Heart left ventricle (tissue), 16 donors: ENCODE measurements around the gene RPS2. TPM values are rescaled to one million over a fixed set of nuclear protein-coding genes. Genes with fewer than 3 reads are reported as not detected.

Experiments used
- ATAC-seq, 4 donors: fragments of 200-7000 bp; cut with Tn5 transposase; one replicate each; pipeline ENCODE4 v1.9.1; 2020 to 2022; ENCODE audit warnings: moderate library complexity in 4 of 4, mild to moderate bottlenecking in 3 of 4, moderate number of reproducible peaks in 1 of 4
- DNase-seq, 5 donors: peaks; one replicate each; pipeline ENCODE4 v3.0.0-alpha.2; 2020
- H3K27ac ChIP-seq, 12 donors: fragments of 200-600 bp; sonication (generic) in 4 of 12; one replicate each; pipeline versions ENCODE4 v1.5.0 to v1.8.0; 2016 to 2022; ENCODE audit warnings: mild to moderate bottlenecking in 2 of 12
- H3K27me3 ChIP-seq, 9 donors: fragments of 200-600 bp; sonication (generic) in 2 of 9; one replicate each; pipeline versions ENCODE4 v1.5.1 to v1.8.0; 2016 to 2022; ENCODE audit warnings: mild to moderate bottlenecking in 3 of 9
- H3K36me3 ChIP-seq, 9 donors: fragments of 200-600 bp; sonication (generic) in 2 of 9; one replicate each; pipeline versions ENCODE4 v1.5.0 to v1.8.0; 2018 to 2022; ENCODE audit warnings: mild to moderate bottlenecking in 2 of 9
- H3K4me1 ChIP-seq, 12 donors: fragments of 200-600 bp; sonication (generic) in 4 of 12; one replicate each; pipeline versions ENCODE4 v1.5.0 to v1.8.0; 2016 to 2022; ENCODE audit warnings: mild to moderate bottlenecking in 3 of 12
- H3K4me3 ChIP-seq, 12 donors: fragments of 200-600 bp; sonication (generic) in 4 of 12; one replicate each; pipeline versions ENCODE4 v1.5.0 to v1.8.0; 2017 to 2022; ENCODE audit warnings: mild to moderate bottlenecking in 9 of 12, moderate library complexity in 4 of 12
- H3K9me3 ChIP-seq, 12 donors: fragments of 200-600 bp; sonication (generic) in 4 of 12; one replicate each; pipeline versions ENCODE4 v1.5.0 to v1.8.0; 2016 to 2022; ENCODE audit warnings: mild to moderate bottlenecking in 1 of 12
- CTCF ChIP-seq, 12 donors: fragments of 200-600 bp; sonication (generic) in 4 of 12; IDR thresholded peaks; one replicate each; pipeline versions ENCODE4 v1.5.0 to v1.8.0; 2018 to 2022; ENCODE audit warnings: antibody characterized with exemption in 12 of 12, mild to moderate bottlenecking in 5 of 12
- POLR2A ChIP-seq, 2 donors: fragments of 450-650 bp; IDR thresholded peaks; one replicate each; pipeline ENCODE4 v1.6.1; 2017; ENCODE audit warnings: antibody characterized with exemption in 2 of 2, mild to moderate bottlenecking in 2 of 2, moderate library complexity in 2 of 2
- WGBS, 4 donors: extraction: QIAGEN DNeasy Blood & Tissue Kit in 2 of 4; methylation state at CpG; one replicate each; pipeline versions ENCODE4 v1.1.5 to v1.1.7; 2013 to 2018; 5-methylcytosine and 5-hydroxymethylcytosine counted together
- intact Hi-C, 10 donors: fragments of 100-400 bp; cut with DNase I; formaldehyde crosslinking; loops; one replicate each; pipeline versions ENCODE4 v1.11.1 to v1.14.2; 2022
- polyA plus RNA-seq, 2 donors: library from polyadenylated mRNA; stranded (reverse); fragments of 200-250 nt; gene quantifications; one replicate each; pipeline ENCODE4 v1.2.3, GENCODE V29; 2013
- total RNA-seq, 9 donors: library from RNA; depleted of rRNA in 2 of 9; stranded (reverse); fragments of >200 nt in 2 of 9; fragmentation: NEBNext Ultra II Directional in 3 of 9; extraction: Animal tissue kit (Norgen Biotek cat#: 25700) in 3 of 9; gene quantifications; one replicate each; pipeline versions ENCODE4 v1.1.0 to v1.2.4, GENCODE V29; 2016 to 2023
- donor health status: ischemic (EF 13 %, LVEDD 7.1; RV severe dilation, severe dysfunction).
- donor health status: healthy with polysubstance abuse.
- donor health status: DM: no; HTN: yes; CAD: no.
- donor health status: DM: no; HTN: no; CAD: no.
- donor health status: ischemic (EF 25% LVEDD 6.9; RV normal size, moderate dysfunction).
- donor health status: ischemic (EF 25% LVEDD 5.7; RV mildly dilated, moderate dysfunction).
- donor health status: healthy.
- donor health status: DM: yes; HTN: yes; CAD: no.
- donor health status: ischemic (EF 35%, LVEDD 5.7; RV mildly dilated, moderate dysfunction).
- donor health status: nonischemic (EF 11% LVEDD 7.7; RV severe dilation, severe dysfunction).
- donor health status: DM: yes; HTN: yes; CAD: no.
- donor health status: PGD.
- donor health status: ischemic (EF 29% LVEDD 5.4; RV normal size, mild dysfunction).
- donor health status: nonischemic (EF 23%, LVEDD 6.1; RV moderate dilation, normal function).

RPS2 gene
- total and polyA plus RNA-seq, 11 donors = 673 to 2,484 (median 1,002) TPM

- Histone ChIP-seq H3K27me3 (peaks cover 11 to 39% (median 30%) of the 10 kb centered on the region in 9 donors), H3K4me3 (peak overlapping the region in 4 of 12 donors; percentile 39 to 59 (median 50)), H3K36me3 (peaks cover 0 to 12% (median 5%) of the 10 kb centered on the region in 9 donors), H3K4me1 (peaks cover 5 to 36% (median 18%) of the 10 kb centered on the region in 12 donors), H3K9me3 (no peaks in the 10 kb centered on the region), H3K27ac (no peak overlapping the region)
- WGBS, 4 donors = 11 to 13% (median 12%) methylated on average over 12 to 18 of the region's 18 CpGs
- no peak for ATAC-seq
- no peak for DNase-seq
- intact Hi-C loops = loop anchor here in 1 of 10 donors (10.0 kb wide), 1 partner anchor 126 kb away; no protein-coding TSS in a partner anchor
- TF ChIP-seq CTCF (IDR thresholded peaks at IDR 0.05) = no peak
- TF ChIP-seq POLR2A (IDR thresholded peaks at IDR 0.05) = no peak
Observed at GRCh38 chr16:1991135-1991551, 26.5 kb upstream of the RPS2 start.

DNA sequence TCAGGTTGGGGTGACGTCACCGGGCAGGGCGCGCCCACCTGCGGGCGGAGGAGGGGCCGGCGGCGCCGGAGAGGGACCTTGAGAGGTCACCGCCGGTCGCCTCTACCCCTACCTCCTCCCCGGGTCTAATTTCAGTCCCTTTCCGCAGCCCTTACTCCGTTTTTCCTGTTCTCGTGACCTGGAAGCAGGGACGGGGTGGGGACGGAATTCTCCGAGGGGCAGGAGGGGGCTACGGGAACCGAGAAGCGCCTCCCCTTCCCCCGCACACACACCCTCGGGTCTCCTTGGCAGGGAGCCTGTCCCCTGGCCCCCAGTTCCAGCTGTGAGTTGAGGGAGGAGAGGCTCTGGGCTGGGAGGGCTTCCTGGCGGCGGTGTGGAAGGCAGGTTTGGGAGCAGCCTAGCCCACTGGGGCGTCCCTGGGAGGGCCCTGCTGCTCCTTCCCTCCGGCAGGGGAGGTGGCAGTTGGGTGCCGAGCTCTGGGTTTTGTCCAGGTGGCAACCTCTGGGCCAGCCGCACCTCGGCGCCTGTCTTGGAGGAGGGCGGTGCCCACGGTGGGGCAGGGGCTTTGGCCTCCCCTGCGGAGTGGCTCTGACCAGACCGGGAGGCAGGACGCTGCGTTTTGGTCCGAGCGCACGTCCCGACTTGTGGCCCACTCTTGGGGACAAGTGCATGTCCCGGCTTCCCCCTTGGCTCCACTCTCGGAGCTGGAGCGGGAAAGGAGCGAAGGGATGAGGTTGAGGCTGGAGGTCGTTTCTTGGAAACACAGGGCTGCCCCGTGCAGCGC is 25.9 kb upstream of the RPS2 start:
- Histone ChIP-seq H3K9me3 (no peaks in the 10 kb centered on the region), H3K4me1 (peaks cover 5 to 36% (median 18%) of the 10 kb centered on the region in 12 donors), H3K27me3 (peaks cover 11 to 39% (median 30%) of the 10 kb centered on the region in 9 donors), H3K27ac (no peak overlapping the region), H3K4me3 (peak overlapping the region in 7 of 12 donors; percentile 13 to 59 (median 30)), H3K36me3 (peaks cover 0 to 18% (median 11%) of the 10 kb centered on the region in 9 donors)
- no peak for DNase-seq
- TF ChIP-seq CTCF (IDR thresholded peaks at IDR 0.05) = no peak
- TF ChIP-seq POLR2A (IDR thresholded peaks at IDR 0.05) = no peak
- intact Hi-C loops = loop anchor here in 1 of 10 donors (10.0 kb wide), 1 partner anchor 126 kb away; no protein-coding TSS in a partner anchor
- no peak for ATAC-seq
- 4 to 6% (median 5%) methylated on average over 42 to 50 of the region's 50 CpGs for WGBS, 4 donors

GRCh38 chr16:1990101-1990350 is 25.4 kb upstream of the RPS2 start:
- no peak for DNase-seq

More at GRCh38 chr16:1990101-1990350, 25.4 kb upstream of the RPS2 start:
- Histone ChIP-seq H3K36me3 (peaks cover 0 to 20% (median 13%) of the 10 kb centered on the region in 9 donors), H3K4me1 (peaks cover 6 to 41% (median 22%) of the 10 kb centered on the region in 12 donors), H3K27ac (no peak overlapping the region), H3K4me3 (peak overlapping the region in 5 of 12 donors; percentile 28 to 59 (median 30)), H3K9me3 (no peaks in the 10 kb centered on the region), H3K27me3 (peaks cover 11 to 39% (median 30%) of the 10 kb centered on the region in 9 donors)
- ATAC-seq = no peak
- 0 to 2% (median 1%) methylated on average over 3 to 25 of the region's 25 CpGs for WGBS, 4 donors
- intact Hi-C loops = loop anchor here in 1 of 10 donors (10.0 kb wide), 1 partner anchor 125 kb away; no protein-coding TSS in a partner anchor
- TF ChIP-seq CTCF (IDR thresholded peaks at IDR 0.05) (no peak), POLR2A (IDR thresholded peaks at IDR 0.05) (no peak)
